ENCODE results near the gene C6orf141.
"Not testable (repeated sequence)": the region's sequence is repeated elsewhere in the genome, so short reads cannot be mapped to it uniquely, and the experiment has no call there.

The C6orf141 gene

GRCh38 chr6:49582529-49582928 is 32.1 kb downstream of the C6orf141 start:
- no peak for DNase-seq

GRCh38 chr6:49587262-49587661 is 36.8 kb downstream of the C6orf141 start:
- not testable (repeated sequence) for DNase-seq

All from DMS79 treated with DMSO at 0.1 percent for 48 hours (cell line).